ENCODE measurements around the gene FGFRL1.

The FGFRL1 gene, protein sequence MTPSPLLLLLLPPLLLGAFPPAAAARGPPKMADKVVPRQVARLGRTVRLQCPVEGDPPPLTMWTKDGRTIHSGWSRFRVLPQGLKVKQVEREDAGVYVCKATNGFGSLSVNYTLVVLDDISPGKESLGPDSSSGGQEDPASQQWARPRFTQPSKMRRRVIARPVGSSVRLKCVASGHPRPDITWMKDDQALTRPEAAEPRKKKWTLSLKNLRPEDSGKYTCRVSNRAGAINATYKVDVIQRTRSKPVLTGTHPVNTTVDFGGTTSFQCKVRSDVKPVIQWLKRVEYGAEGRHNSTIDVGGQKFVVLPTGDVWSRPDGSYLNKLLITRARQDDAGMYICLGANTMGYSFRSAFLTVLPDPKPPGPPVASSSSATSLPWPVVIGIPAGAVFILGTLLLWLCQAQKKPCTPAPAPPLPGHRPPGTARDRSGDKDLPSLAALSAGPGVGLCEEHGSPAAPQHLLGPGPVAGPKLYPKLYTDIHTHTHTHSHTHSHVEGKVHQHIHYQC

DNA sequence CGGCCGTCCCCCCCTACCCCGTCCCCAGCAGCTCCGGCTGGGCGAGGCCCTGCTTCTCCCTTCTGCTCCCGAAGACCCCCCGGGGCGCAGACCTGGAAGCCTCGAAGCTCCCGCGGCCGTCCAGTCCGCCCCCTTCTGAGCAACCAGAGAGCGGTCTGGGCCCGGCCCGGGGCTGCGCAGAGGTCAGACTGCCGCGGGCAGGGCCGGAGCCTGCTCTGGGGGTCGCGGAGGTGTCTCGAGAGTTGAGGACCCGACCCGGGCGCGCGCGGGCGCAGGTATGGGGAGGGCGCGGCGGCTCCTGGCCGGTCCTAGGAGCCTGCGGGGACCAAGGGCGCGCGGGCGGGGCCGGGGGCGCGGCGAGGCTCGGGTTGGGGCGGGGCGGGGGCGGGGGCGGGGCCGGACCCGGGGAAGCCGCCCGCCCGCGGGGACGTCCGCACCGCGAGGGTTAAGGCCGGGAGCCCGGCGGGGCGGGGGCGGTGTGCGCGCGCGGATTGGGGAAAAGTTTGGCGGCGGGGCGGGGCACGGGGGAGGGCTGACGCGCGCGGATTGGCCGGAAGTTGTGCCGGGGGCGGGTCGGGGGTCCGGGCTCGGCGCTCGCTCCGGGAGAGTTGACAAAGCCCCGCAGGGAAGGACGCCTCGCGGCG is at the start of gene FGFRL1:
Gene FGFRL1 (plus strand): TSS at position 605 of the 644 bp plus-strand sequence. CDS start 860 bp downstream, outside the sequence.
- DNase-seq = peak; percentile 94

DNA sequence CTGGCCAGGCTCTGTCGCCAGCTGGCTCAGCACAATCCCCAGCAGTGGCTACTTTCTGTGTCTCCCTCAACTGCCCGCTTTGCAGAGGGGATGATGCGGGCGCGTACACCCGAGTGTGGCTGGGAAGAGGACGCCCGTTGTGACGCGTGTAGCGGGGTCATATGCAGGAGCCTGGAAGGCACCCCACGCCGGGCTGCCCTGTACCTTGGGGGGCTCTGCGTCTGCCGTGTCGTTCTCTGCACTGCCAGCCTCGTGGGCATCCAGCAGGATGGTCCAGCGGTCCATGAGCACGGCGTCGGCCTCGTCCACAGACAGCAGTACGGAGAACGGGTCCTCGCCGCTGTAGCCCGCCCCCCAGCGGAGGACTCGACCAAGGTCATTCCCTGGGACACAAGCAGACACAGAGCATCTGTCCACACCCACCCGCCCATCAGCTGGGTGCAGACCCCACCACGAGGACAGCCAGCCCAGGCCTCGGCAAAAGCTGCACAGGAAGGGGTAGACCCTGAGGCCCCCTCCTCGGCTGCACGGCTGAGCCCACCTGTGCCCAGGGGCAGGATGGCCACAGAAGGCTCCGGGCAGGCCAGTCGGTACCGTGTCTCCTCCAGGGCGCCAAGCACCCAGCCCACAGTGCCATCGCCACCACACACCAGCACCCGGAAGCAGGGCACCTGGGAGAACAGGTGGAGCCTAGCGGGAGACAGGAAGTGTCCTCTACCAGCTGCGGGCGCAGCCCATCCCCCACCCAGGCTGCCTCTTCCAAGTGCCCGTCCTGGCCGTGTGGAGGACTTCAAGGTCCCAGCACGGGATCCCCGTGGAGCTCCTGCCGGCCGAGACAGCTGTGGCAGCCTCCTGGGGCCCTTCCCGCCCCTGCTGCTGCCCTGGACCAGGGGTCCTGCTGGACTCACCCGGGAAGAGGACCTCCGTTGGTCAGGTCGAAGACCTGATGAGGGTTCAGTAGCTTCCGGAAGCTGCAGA is 48.9 kb upstream of the FGFRL1 start:
- no peak for DNase-seq

DNA sequence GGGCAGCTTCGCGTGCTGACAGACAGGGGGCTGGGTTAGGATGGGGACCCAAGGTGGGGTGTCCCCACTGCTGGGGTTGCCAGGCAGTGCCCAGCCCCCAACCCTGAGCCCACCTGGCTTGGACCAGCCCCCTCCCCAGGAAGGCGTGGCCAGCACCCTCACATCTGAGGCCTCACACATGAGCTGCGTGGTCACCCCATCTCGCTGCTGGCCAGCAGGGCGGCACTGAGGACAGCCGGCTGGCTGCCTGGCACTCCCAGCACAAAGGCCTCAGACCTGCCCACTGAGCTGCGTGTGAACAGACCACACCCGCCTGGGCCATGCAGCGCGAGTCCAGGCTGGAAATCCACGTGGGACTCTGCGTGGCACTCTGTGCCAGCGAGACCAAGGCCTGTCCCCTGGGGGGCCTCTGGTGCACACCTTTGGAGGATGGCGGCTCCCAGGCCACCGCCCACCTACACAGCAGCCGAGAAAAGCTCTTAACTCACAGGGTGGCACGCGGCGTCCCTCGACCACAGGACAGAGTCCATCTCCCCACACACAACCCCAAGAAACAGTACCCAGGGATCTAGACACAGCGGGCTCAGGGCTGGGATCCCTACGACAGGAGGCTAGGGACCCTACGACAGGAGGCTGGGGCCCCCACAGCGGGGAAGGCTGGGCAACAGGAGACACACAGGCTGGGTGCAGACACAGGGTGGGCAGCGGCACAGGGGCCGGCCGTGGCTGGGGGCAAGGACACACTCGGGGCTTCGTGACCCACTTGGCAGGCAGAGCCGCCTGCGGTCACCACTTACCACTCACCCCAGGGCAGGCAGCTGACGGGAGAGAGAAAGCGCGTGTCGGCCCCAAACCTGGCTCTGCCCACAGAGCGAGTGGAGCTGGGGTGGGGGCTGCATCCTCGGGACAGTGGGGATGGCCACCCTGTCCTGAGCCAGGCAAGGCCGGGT is 47.9 kb upstream of the FGFRL1 start:
- no peak for DNase-seq

DNA sequence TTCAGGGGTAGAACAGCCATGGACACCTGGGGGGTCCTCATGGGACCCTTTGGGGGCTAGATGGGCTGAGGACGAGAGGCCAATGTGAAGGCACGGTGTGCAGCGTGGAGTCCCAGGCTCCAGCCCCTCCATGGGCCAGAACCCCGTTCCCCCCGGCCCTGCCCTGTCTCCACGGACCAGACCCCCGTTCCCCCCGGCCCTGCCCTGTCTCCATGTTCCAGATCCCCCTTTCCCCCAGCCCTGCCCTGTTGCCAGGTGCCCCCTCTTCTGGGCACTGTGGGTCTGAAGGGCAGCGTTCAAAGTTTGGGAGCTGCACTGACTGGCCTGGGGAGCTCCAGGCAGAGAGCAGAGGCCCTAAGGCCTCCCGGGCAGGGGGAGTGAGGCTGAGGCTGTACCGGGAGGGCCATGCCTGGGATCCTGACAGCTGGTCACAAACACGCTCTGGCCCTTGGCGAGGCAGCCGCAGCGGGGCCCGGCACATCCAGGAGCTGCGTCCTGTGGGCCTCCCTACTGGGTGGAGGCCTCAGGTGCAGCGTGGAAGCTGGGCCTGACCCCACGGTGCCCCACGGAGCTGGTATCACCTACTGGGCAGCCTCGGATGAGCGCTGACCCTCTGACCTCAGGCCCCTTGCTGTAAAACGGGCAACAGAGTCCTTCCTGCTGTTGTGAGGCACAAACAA is 46.9 kb upstream of the FGFRL1 start:
- no peak for DNase-seq

DNA sequence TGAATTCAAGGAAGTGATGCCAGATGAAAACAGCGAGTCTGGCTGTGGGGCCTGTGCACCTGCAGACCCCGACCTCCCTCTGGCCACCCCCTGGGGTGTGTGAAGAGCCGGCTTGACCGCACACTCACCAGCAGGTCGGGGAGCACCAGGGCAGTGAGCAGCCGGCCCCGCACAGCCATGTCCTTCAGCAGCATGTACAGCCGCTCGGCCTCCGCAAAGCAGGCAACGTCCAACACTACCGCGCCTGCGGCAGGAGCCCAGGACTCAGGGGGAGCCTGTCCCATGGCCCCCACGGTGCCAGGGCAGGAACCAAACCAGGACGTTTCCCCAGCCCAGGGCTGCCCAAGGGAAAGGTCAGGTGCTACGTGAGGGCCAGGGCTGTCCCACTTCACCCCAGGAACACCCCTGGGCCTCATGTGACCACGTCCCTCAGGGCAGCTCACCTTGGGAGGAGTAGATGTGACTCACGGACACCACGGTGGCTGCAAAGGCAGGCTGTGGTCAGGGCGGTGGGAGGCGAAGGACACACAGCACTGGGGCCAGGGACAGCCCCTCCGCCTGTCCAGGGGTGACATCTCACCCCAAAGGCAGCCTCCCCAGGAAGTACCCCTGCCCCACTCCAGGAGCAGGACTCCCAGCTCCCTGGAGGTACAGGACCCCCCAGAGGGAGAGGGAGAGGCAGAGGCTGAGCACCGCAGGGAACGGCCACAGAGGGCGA is 46.2 kb upstream of the FGFRL1 start:
- DNase-seq = no peak

DNA sequence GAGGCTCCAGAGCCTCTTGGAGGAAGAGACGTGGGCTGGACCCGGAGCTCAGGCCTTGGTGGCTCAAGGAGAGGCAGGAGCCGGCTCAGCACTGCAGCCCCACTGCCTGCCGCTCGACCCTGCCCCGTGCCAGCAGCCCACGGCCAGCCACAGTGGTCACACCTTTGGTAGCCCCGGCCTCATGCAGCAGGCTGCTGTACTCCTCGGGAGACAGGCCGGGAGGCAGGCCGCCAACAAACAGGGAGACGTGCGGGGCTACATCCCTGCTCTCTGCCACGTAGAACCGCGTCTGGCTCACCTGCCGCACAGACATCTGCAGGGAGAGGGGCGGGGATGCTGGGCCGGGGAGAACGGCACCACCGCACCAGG is 45.7 kb upstream of the FGFRL1 start:
- DNase-seq = no peak

DNA sequence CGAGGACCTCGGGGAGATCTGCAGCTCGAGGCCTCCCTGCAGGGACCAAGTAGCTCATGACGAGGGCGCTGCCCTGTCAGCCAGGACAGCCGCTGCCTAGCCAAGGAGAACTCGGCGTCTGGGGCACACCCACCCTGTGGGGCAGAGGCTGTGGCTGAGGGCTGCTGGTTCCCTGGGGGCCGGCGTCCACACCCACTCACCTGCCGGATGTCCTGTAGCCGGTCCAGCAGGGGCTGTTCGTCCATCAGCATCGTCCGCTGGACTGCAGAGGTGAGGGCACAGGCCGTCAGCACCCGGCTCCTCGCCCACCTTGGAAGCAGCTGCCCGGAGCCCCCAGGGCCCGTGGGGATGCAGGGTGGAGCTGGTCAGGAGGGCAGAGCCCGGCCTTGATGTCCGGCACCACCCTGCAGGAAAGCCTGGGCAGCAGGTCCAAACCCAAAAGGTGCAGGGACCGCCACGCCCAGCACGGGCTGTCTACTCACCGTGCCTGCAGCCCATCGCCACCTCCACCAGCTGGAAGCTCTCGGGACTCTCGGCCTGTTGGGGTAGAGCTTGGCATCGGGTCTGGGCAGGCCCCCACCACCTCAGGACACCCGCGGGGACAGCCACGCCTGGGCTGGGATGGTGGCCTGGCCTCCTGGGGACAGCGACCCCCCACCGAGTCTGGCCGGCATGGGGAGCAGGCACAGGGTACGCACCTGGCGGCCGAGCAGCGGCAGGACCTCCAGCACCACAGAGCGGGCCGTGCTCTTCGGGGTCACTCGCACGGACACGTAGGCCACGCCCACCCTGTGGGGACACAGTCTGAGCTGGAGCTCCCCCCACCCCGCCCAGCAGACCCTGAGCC is 44.9 kb upstream of the FGFRL1 start:
- DNase-seq = no peak

DNA sequence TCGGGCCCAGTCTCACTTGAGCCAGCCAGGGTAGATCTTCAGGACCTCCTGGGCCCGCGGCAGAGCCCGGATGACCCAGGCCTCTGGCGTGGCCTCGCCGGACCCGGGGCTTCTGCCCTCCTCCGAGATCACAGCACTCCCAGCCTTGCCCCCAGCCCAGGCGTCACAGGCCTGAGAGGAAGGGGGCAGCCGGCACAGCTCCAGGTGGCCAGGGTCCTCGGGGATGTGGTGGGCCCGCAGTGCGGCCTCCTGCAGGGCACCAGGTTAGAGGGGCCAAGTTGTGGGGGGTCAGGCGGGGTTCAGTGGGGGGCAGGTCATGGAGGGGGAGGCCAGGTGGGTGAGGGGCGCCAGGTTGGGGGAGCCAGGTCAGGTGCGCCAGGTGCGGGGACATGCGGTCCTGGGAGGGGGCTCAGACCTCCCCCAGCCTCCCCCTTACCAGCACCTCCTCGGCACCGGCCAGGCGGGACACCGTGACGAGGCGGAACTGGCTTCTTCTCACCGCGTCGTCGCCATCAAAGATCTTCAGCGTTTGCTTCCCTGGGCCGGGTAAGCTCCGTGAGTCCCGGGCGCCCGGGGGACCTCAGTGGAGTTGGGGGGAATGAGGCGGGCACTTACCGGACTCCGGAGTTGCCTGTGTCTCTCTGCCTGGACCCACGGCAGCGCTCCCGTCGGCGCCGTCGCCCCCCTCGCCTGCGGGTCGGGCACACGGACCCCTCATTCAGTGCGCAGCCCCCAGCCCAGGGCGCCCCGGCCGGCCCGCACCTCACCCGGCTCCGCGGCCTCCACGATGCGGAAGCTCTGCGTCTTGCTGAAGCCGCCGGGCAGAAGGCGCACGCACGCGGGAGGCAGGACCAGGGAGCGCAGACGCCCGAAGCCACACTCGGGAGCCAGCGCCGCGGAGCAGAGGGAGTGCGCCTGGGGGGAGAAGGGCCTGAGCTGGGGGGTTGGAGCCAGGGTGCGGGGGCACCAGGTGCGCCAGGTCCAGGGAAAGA is 44.0 kb upstream of the FGFRL1 start:
- no peak for DNase-seq

DNA sequence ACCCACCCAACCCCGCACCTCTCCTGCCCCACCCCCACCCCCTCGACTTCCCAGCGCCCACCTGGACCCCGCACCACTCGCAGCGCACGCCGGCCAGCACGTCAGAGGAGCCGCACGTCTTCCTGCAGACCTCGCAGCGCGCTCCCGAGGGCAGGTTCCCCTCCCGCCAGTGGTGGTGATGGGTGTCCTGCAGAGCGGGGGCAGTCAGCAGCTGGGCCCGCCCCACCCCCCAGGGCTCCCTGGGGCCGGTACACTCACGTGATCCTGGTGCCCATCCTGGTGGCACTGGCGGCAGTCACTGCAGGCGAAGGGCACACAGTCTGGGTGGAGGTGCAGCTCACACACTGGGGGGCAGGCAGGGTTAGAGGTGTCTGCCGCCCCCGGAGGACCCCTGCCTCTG is 43.2 kb upstream of the FGFRL1 start:
- DNase-seq = no peak

DNA sequence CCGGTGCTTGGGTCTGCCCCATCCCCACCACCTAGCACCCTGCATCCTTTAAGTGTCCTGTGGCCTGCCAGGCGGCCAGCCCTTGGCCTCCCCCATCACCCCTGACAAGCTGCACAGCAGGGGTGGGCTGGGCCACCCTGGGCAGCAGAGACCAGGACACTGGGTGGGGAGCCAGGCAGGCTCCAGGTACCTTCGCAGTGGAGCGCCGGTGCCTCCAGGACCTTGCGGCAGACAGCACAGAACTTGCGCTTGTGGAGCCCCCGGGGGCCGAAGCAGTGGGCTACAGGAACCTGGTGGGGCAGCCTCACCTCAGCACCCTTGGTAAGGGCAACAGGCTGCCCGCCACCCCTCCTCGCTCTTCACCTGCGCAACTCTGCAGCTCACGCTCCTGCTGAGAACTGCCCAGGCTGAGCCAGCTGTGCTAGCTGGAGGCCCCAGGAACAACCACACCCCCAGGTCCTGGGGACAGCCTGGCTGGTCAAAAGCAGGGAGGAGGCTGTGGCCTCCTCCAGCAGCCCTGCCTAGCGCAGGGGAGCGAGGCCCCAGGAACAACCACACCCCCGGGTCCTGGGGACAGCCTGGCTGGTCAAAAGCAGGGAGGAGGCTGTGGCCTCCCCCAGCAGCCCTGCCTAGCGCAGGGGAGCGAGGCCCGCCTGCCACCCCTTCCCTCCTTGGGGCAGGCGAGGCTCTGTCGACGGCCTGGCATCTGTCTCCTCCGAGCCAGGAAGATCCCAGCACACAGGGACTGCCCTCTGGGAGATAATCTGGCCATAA is 42.6 kb upstream of the FGFRL1 start:
- no peak for DNase-seq

DNA sequence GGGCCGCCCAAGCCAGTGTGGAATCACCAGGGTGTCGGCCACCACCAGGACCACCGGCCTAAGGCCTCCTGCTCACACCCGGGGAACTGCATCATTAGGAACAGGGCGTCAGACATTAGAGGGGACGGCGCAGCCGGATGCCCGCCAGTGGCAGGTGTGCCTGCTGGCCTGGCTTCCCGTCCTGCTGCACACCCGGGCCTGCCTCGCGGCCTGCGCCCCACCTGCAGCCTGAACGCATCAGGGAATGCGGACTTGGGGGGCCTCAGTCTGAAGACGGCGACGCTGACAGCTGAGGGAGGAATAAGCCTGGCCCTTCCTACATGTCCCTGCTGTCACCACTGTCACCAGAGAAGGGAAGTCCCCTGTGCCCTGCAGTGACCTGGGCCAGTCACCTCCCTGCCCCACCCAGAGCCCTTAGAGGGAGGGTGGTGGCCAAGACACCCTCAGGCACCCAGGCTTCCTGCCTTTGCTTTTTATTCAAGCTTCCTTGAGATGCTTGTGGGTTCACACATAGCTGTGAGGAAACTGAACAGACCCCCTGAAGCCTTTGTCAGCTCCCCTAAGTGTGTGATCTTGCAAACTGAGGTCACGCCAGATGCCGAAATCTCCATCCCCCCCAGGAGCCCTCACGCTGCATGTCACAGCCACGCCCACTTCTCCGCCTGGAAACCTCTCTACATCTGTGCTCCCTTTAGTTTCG is 41.2 kb upstream of the FGFRL1 start:
- peak; percentile 75 for DNase-seq

DNA sequence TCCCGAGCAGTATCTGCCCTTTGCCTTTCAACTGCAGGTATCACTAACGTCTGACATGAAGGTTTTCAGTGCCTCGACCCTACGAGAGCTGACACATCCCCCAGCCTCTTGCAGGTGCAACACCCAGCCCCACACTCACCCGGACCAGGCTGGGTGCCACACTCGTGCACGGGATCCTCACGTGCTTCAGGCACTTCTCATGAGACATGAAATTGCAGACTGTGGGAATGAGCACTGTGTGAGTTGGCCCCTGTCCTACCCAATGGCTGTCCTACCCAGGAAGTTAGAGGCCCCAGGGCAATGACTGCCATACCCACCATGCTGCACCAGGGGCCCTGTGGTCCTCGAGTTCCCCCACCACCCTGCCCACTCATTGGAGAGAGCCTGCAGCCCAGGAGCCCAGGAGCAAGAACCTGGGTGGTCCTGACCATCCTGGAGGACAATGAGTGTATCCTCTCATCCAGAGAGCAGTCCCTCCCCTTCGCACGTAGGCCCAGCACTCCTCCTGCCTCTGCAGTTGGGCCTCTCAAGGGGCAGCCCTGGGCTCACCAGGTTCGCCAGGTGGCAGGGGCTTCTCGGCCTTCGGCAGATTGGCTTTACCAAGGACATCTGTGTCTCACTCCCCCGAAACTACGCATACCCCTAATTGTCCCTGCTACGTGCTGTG is 40.4 kb upstream of the FGFRL1 start:
- DNase-seq = no peak

DNA sequence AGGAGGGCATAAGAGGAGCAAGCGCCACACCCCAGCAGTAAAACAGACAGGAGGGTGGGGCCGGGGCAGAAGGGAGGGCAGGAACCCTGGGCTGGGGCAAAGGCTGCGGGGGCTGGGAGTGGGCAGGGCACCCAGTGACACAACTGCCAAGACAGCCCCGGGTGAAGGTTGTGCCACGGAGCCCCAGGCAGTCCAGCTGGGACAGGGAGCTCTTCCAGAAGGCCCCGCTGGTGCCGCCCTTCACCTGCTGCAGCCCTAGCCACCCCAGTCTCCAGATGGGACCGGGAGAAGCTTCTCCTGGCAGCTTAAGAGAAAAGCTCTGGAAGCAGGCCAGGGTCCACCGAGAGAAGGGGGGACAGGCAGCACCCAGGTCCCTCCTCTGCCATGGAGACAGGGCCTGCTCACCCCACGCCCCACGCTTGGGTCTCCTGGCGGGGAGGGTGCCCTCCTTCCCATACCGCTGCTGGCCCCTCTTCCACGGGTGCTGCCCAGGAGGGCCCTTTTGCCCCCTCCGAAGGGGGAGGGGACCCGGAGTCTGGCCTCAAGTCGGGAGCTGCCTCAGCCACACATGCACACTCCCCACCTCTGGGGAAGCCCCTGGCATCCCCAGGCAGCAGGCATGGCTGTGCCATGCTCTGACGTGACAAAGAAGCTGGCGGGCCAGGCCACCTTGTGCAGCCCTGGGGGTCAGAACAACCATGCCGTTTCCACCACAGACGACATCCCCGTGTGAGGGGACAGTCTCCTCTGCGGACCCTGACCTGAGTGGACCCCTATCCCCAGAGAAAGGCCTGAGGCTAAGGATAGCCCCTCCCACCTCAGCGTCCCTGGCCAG is 39.5 kb upstream of the FGFRL1 start:
- DNase-seq = no peak

DNA sequence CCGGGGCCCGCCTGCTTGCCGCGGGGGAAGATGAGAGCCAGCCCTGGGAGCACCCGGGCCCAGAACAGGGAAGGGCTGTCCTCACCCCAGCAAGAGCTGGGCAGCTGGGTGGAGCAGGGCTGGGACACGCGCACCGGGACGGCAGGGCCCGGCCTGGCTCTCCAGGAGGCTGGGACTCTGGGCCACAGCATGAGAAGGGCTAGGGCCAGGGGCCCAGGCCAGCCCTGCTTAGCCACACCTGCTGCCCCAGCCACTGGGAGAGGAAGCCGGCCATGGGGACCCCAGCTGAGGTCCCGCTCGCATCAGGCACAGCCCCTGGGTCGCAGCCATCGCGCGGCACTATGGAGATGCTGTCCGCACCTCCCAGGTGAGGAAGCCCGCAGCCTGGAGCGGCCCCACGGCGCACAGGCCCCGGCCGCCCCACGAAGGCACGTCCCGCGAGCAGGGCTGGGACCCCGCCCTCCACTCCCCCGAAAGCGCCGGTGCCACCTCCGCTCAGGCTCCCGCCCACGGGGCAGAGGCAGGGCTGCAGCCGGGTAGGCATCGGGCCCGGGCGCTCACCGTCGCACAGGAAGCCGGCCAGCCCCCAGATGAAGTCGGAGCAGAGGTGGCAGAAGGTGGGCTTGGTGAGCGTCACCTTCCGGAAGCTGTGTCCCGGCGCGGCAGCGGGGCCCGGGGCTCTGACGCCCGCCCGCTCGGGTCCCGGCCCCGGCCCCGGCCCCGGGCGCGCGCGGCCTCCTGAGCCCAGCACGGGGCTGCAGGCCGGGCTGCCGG is 38.6 kb upstream of the FGFRL1 start:
- DNase-seq = peak; percentile 64
